Calu3 (cell line): Measurements from ENCODE around the gene NAIF1. TPM values are rescaled to one million over a fixed set of nuclear protein-coding genes. Genes with fewer than 3 reads are reported as not detected.
A peak's percentile ranks its signal among the peaks of the same experiment; 100 is the strongest.

Experiments used
- BruUV-seq: library from RNA; stranded (reverse); fragments of 400-500 nt; replicated peaks from 2 replicates; lab custom pipeline; 2021; lab: Mats Ljungman, UMichigan
- CTCF ChIA-PET: fragments of 300-600 bp; sonication (Branson Sonifier 250); formaldehyde crosslinking; loops from one replicate; lab custom pipeline; 2022; ENCODE audit warnings: antibody characterized with exemption; lab: Charles Lee
- DNase-seq: peaks from one replicate; pipeline ENCODE4 v3.0.0; 2022
- H3K27ac Mint-ChIP-seq: one replicate; pipeline ENCODE4 v1.8.0; 2022; ENCODE audit warnings: mixed read lengths; ENCODE audit not compliant: unreplicated experiment
- H3K27me3 Mint-ChIP-seq: one replicate; pipeline ENCODE4 v1.8.0; 2022; ENCODE audit warnings: mixed read lengths; ENCODE audit not compliant: unreplicated experiment
- H3K36me3 Mint-ChIP-seq: one replicate; pipeline ENCODE4 v1.8.0; 2022; ENCODE audit warnings: mild to moderate bottlenecking, moderate library complexity, mixed read lengths; ENCODE audit not compliant: insufficient read depth, unreplicated experiment
- H3K4me1 Mint-ChIP-seq: one replicate; pipeline ENCODE4 v1.8.0; 2022; ENCODE audit warnings: mild to moderate bottlenecking, low read depth, mixed read lengths; ENCODE audit not compliant: unreplicated experiment
- H3K4me3 Mint-ChIP-seq: one replicate; pipeline ENCODE4 v1.8.0; 2022; ENCODE audit warnings: mild to moderate bottlenecking, low read depth, moderate library complexity, mixed read lengths; ENCODE audit not compliant: unreplicated experiment
- H3K9me3 Mint-ChIP-seq: one replicate; pipeline ENCODE4 v1.8.0; 2022; ENCODE audit warnings: low read depth, mixed read lengths; ENCODE audit not compliant: unreplicated experiment
- CTCF ChIP-seq: fragments of 200-600 bp; IDR thresholded peaks from one replicate; pipeline ENCODE4 v1.8.0; 2022; ENCODE audit warnings: antibody characterized with exemption; ENCODE audit not compliant: unreplicated experiment
- intact Hi-C: fragments of 100-400 bp; cut with micrococcal nuclease; formaldehyde crosslinking; loops from one replicate; pipeline ENCODE4 v1.10.0; 2022; ENCODE audit not compliant: unreplicated experiment
- total RNA-seq: library from RNA; stranded (reverse); gene quantifications from 2 replicates; pipeline ENCODE4 v1.2.3, GENCODE V29; 2022

The NAIF1 gene
- total RNA-seq, 1 experiment from 2014 or later = 9.0 TPM

GRCh38 chr9:128105538-128106175, 38.5 kb upstream of the NAIF1 start:
- Mint-ChIP-seq H3K27ac (no peak overlapping the region), H3K36me3 (peaks cover 77% of the 10 kb centered on the region), H3K4me3 (no peak overlapping the region), H3K9me3 (no peaks in the 10 kb centered on the region), H3K27me3 (no peaks in the 10 kb centered on the region), H3K4me1 (peaks cover 6% of the 10 kb centered on the region)
- CTCF ChIA-PET = no interaction called here
- no TSS peak for BruUV-seq
- DNase-seq = no peak
- TF ChIP-seq CTCF = no peak
- intact Hi-C loops = no loop called here

GRCh38 chr9:128104171-128104618, 37.1 kb upstream of the NAIF1 start:
- peaks cover 79% of the 10 kb centered on the region for H3K36me3 Mint-ChIP-seq
- no peaks in the 10 kb centered on the region for H3K27me3 Mint-ChIP-seq
- no peak for TF ChIP-seq CTCF
- H3K9me3 Mint-ChIP-seq = no peaks in the 10 kb centered on the region
- CTCF ChIA-PET = no interaction called here
- no peak overlapping the region for H3K4me3 Mint-ChIP-seq
- H3K27ac Mint-ChIP-seq = no peak overlapping the region
- no TSS peak for BruUV-seq
- peaks cover 13% of the 10 kb centered on the region for H3K4me1 Mint-ChIP-seq
- DNase-seq = no peak
- intact Hi-C loops = no loop called here

GRCh38 chr9:128103589-128103962, 36.5 kb upstream of the NAIF1 start:
- H3K27ac Mint-ChIP-seq = no peak overlapping the region
- peaks cover 85% of the 10 kb centered on the region for H3K36me3 Mint-ChIP-seq
- no TSS peak for BruUV-seq
- DNase-seq = no peak
- H3K4me1 Mint-ChIP-seq = peaks cover 13% of the 10 kb centered on the region
- no peaks in the 10 kb centered on the region for H3K27me3 Mint-ChIP-seq
- H3K4me3 Mint-ChIP-seq = no peak overlapping the region
- TF ChIP-seq CTCF = no peak
- no peaks in the 10 kb centered on the region for H3K9me3 Mint-ChIP-seq
- intact Hi-C loops = no loop called here
- CTCF ChIA-PET = no interaction called here

- H3K4me3 Mint-ChIP-seq = no peak overlapping the region
- CTCF ChIA-PET = no interaction called here
- H3K9me3 Mint-ChIP-seq = no peaks in the 10 kb centered on the region
- H3K4me1 Mint-ChIP-seq = peaks cover 13% of the 10 kb centered on the region
- intact Hi-C loops = no loop called here
- peak overlapping the region; percentile 58 for H3K27ac Mint-ChIP-seq
- TF ChIP-seq CTCF = no peak
- no peaks in the 10 kb centered on the region for H3K27me3 Mint-ChIP-seq
- peaks cover 87% of the 10 kb centered on the region for H3K36me3 Mint-ChIP-seq
- no TSS peak for BruUV-seq
- no peak for DNase-seq
Measured at GRCh38 chr9:128102861-128103588, 35.9 kb upstream of the NAIF1 start.
